ENCODE data around the gene TTYH2.
"Not testable (repeated sequence)": the region's sequence is repeated elsewhere in the genome, so short reads cannot be mapped to it uniquely, and the experiment has no call there.

Gene TTYH2

DNA sequence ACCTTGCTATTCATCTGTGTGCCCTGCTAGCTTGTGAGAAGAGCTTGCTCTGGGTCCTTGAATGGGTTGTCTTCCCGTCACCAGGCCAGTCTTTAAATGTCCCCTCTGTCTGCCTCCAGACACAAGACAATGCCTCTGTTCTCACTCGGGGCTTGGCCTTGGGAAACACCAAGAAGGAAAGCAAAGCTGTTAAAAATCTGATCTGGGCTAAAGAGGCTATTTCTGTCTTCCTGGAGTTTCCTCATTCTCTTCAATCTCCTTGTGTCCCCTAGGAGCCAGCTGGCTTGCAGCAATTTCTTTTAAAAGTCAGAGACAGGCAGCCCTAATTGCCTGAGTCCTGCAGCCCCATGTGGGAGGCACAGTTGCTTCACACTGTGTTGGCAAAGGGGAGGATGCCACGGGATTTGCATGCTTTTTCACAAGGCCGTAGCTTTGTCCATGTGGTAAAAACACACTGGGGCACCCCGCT, 63.2 kb downstream of the TTYH2 start:
- Histone ChIP-seq H3K27ac (ENCODE audit: low read length, poor library complexity, severe bottlenecking) (no peak overlapping the region), H3K18ac (ENCODE audit: low read depth in 1 of 2, low read length in 2 of 2) (no peak overlapping the region), H3K4me2 (ENCODE audit: low read length, poor library complexity, severe bottlenecking) (no peak overlapping the region), H3K27me3 (ENCODE audit: control insufficient read depth in 1 of 2, insufficient read depth in 1 of 2, low read length in 2 of 2) (peaks cover 40% of the 10 kb centered on the region in 2 experiments), H4K8ac (ENCODE audit: low read length) (no peak overlapping the region), H4K91ac (ENCODE audit: low read length) (no peak overlapping the region), H2AK5ac (ENCODE audit: low read length, severe bottlenecking) (no peak overlapping the region), H2BK12ac (ENCODE audit: low read length in 2 of 2) (no peak overlapping the region), H2AFZ (ENCODE audit: low read depth, low read length) (no peak overlapping the region), H2BK5ac (ENCODE audit: low read depth, low read length, poor library complexity, severe bottlenecking) (no peak overlapping the region), H2BK15ac (ENCODE audit: low read depth, poor library complexity, severe bottlenecking) (no peak overlapping the region), H2BK120ac (ENCODE audit: low read depth, low read length) (no peak overlapping the region), H3K9me3 (ENCODE audit: control insufficient read depth, low read length) (no peaks in the 10 kb centered on the region), H3K9ac (ENCODE audit: low read length) (no peak overlapping the region), H3K4me3 (ENCODE audit: insufficient read depth in 1 of 2, low read depth in 1 of 2, low read length in 2 of 2) (peak overlapping the region in 1 of 2 experiments; percentile 53), H3K14ac (ENCODE audit: low read length in 2 of 2) (no peak overlapping the region), H3K23ac (ENCODE audit: low read length in 2 of 2) (no peak overlapping the region), H3K36me3 (ENCODE audit: control insufficient read depth in 1 of 2, insufficient read depth in 2 of 2, low read depth in 1 of 2, low read length in 2 of 2) (no peaks in the 10 kb centered on the region), H3K4me1 (ENCODE audit: control insufficient read depth, insufficient read depth, low read depth, low read length) (peaks cover 2% of the 10 kb centered on the region), H3K79me1 (replicated peaks; ENCODE audit: low read length, poor library complexity, severe bottlenecking) (no peaks in the 10 kb centered on the region), H3K4ac (ENCODE audit: low read depth in 1 of 2, low read length in 2 of 2) (no peak overlapping the region)
- WGBS = 63% methylated on average over 5 of the region's 5 CpGs
- no peak for DNase-seq

DNA sequence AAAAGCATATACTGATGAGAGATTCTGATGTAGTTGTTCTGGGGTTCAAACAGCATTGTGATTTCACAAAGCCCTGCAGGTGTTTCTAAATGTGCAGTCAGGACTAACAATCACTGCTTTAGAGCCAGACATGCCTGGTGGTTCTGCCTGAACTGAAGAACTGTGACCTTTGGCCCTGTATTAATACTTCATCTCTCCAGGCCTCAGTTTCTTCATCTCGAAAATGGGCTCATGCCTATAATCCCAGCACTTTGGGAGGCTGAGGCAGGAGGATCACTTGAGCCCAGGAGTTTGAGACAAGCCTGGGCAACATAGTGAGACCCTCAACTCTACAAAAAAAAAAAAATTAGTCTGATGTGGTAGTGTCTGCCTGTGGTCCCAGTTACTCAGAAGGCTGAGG, 64.6 kb downstream of the TTYH2 start:
- Histone ChIP-seq H3K4me2 (ENCODE audit: low read length, poor library complexity, severe bottlenecking) (no peak overlapping the region), H3K18ac (ENCODE audit: low read depth in 1 of 2, low read length in 2 of 2) (no peak overlapping the region), H2AFZ (ENCODE audit: low read depth, low read length) (no peak overlapping the region), H3K4me1 (ENCODE audit: control insufficient read depth, insufficient read depth, low read depth, low read length) (no peaks in the 10 kb centered on the region), H3K79me1 (replicated peaks; ENCODE audit: low read length, poor library complexity, severe bottlenecking) (no peaks in the 10 kb centered on the region), H2BK120ac (ENCODE audit: low read depth, low read length) (no peak overlapping the region), H3K9ac (ENCODE audit: low read length) (no peak overlapping the region), H3K4ac (ENCODE audit: low read depth in 1 of 2, low read length in 2 of 2) (no peak overlapping the region), H2BK5ac (ENCODE audit: low read depth, low read length, poor library complexity, severe bottlenecking) (no peak overlapping the region), H4K91ac (ENCODE audit: low read length) (no peak overlapping the region), H3K4me3 (ENCODE audit: insufficient read depth in 1 of 2, low read depth in 1 of 2, low read length in 2 of 2) (no peak overlapping the region), H4K8ac (ENCODE audit: low read length) (no peak overlapping the region), H3K27ac (ENCODE audit: low read length, poor library complexity, severe bottlenecking) (no peak overlapping the region), H3K23ac (ENCODE audit: low read length in 2 of 2) (no peak overlapping the region), H3K36me3 (ENCODE audit: control insufficient read depth in 1 of 2, insufficient read depth in 2 of 2, low read depth in 1 of 2, low read length in 2 of 2) (no peaks in the 10 kb centered on the region), H3K14ac (ENCODE audit: low read length in 2 of 2) (no peak overlapping the region), H2AK5ac (ENCODE audit: low read length, severe bottlenecking) (no peak overlapping the region), H3K9me3 (ENCODE audit: control insufficient read depth, low read length) (no peaks in the 10 kb centered on the region), H2BK15ac (ENCODE audit: low read depth, poor library complexity, severe bottlenecking) (no peak overlapping the region), H3K27me3 (ENCODE audit: control insufficient read depth in 1 of 2, insufficient read depth in 1 of 2, low read length in 2 of 2) (peaks cover 33 to 37% of the 10 kb centered on the region in 2 experiments), H2BK12ac (ENCODE audit: low read length in 2 of 2) (no peak overlapping the region)
- 56% methylated on average over 1 of the region's 1 CpG for WGBS
- DNase-seq = no peak

DNA sequence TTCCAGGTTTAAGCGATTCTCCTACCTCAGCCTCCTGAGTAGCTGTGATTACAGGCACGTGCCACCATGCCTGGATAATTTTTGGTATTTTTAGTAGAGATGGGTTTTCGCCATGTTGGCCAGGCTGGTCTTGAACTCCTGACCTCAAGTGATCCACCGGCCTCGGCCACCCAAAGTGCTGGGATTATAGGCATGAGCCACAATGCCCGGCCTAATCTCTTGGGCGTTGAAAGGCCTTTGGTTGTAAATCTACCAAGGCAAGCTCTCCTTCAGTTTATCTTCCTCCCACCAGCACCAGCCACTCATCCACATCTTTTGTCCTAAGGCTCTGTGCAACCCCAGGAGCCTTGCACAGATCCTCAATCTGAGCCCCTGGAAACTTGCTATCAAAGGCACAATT, 66.2 kb downstream of the TTYH2 start:
- H3K4me1 ChIP-seq (ENCODE audit: control insufficient read depth, insufficient read depth, low read depth, low read length); H3K14ac ChIP-seq (ENCODE audit: low read length in 2 of 2); H2AFZ ChIP-seq (ENCODE audit: low read depth, low read length); H3K18ac ChIP-seq (ENCODE audit: low read depth in 1 of 2, low read length in 2 of 2); H4K91ac ChIP-seq (ENCODE audit: low read length); H3K4me3 ChIP-seq (ENCODE audit: insufficient read depth in 1 of 2, low read depth in 1 of 2, low read length in 2 of 2); H2AK5ac ChIP-seq (ENCODE audit: low read length, severe bottlenecking); H2BK15ac ChIP-seq (ENCODE audit: low read depth, poor library complexity, severe bottlenecking); H2BK5ac ChIP-seq (ENCODE audit: low read depth, low read length, poor library complexity, severe bottlenecking); H3K27ac ChIP-seq (ENCODE audit: low read length, poor library complexity, severe bottlenecking); H3K4me2 ChIP-seq (ENCODE audit: low read length, poor library complexity, severe bottlenecking); H3K4ac ChIP-seq (ENCODE audit: low read depth in 1 of 2, low read length in 2 of 2); H3K36me3 ChIP-seq (ENCODE audit: control insufficient read depth in 1 of 2, insufficient read depth in 2 of 2, low read depth in 1 of 2, low read length in 2 of 2); H3K23ac ChIP-seq (ENCODE audit: low read length in 2 of 2); H3K79me1 ChIP-seq (replicated peaks; ENCODE audit: low read length, poor library complexity, severe bottlenecking); H3K9me3 ChIP-seq (ENCODE audit: control insufficient read depth, low read length); H4K8ac ChIP-seq (ENCODE audit: low read length); H2BK120ac ChIP-seq (ENCODE audit: low read depth, low read length); DNase-seq; H3K9ac ChIP-seq (ENCODE audit: low read length); H2BK12ac ChIP-seq (ENCODE audit: low read length in 2 of 2): not testable (repeated sequence)
- 82% methylated on average over 7 of the region's 7 CpGs for WGBS
- peaks cover 19 to 28% of the 10 kb centered on the region in 2 experiments for H3K27me3 ChIP-seq (ENCODE audit: control insufficient read depth in 1 of 2, insufficient read depth in 1 of 2, low read length in 2 of 2)

DNA sequence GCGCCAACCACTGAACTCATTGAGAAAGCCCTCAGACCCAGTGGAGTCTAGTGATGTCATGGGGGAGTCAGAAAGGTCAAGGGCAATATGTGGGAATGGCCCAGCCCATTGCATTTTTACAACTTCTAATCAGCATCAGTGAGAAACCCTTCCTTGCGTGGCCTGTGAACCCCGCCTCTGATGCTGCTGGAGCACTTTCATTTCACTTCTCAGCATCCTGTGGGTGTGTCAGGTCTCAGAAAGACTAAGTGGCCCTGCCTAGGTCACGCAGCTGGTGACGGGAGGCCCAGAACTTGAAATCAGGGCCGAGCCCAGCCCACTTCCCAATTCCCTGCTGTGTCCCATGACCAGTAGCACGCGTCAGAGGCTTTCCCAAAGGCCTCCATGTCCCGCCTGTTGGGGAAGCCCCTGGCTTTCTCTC, 66.7 kb downstream of the TTYH2 start:
- 80% methylated on average over 9 of the region's 9 CpGs for WGBS
- no peaks in the 10 kb centered on the region for H3K79me1 ChIP-seq (replicated peaks; ENCODE audit: low read length, poor library complexity, severe bottlenecking)
- H2AFZ ChIP-seq (ENCODE audit: low read depth, low read length) = no peak overlapping the region
- H3K4me1 ChIP-seq (ENCODE audit: control insufficient read depth, insufficient read depth, low read depth, low read length) = peaks cover 3% of the 10 kb centered on the region
- peaks cover 19 to 28% of the 10 kb centered on the region in 2 experiments for H3K27me3 ChIP-seq (ENCODE audit: control insufficient read depth in 1 of 2, insufficient read depth in 1 of 2, low read length in 2 of 2)
- no peak overlapping the region for H3K14ac ChIP-seq (ENCODE audit: low read length in 2 of 2)
- no peak overlapping the region for H4K91ac ChIP-seq (ENCODE audit: low read length)
- no peak overlapping the region for H2BK5ac ChIP-seq (ENCODE audit: low read depth, low read length, poor library complexity, severe bottlenecking)
- H3K4me3 ChIP-seq (ENCODE audit: insufficient read depth in 1 of 2, low read depth in 1 of 2, low read length in 2 of 2) = no peak overlapping the region
- no peak overlapping the region for H4K8ac ChIP-seq (ENCODE audit: low read length)
- no peaks in the 10 kb centered on the region for H3K9me3 ChIP-seq (ENCODE audit: control insufficient read depth, low read length)
- no peak overlapping the region for H2BK12ac ChIP-seq (ENCODE audit: low read length in 2 of 2)
- H2BK120ac ChIP-seq (ENCODE audit: low read depth, low read length) = no peak overlapping the region
- H3K9ac ChIP-seq (ENCODE audit: low read length) = no peak overlapping the region
- H2BK15ac ChIP-seq (ENCODE audit: low read depth, poor library complexity, severe bottlenecking) = no peak overlapping the region
- DNase-seq = no peak
- H3K27ac ChIP-seq (ENCODE audit: low read length, poor library complexity, severe bottlenecking) = no peak overlapping the region
- no peak overlapping the region for H3K4me2 ChIP-seq (ENCODE audit: low read length, poor library complexity, severe bottlenecking)
- no peak overlapping the region for H3K18ac ChIP-seq (ENCODE audit: low read depth in 1 of 2, low read length in 2 of 2)
- no peaks in the 10 kb centered on the region for H3K36me3 ChIP-seq (ENCODE audit: control insufficient read depth in 1 of 2, insufficient read depth in 2 of 2, low read depth in 1 of 2, low read length in 2 of 2)
- no peak overlapping the region for H2AK5ac ChIP-seq (ENCODE audit: low read length, severe bottlenecking)
- no peak overlapping the region for H3K4ac ChIP-seq (ENCODE audit: low read depth in 1 of 2, low read length in 2 of 2)
- H3K23ac ChIP-seq (ENCODE audit: low read length in 2 of 2) = no peak overlapping the region
